Measurements from ENCODE around the gene POFUT1.

Gene POFUT1

GRCh38 chr20:32205110-32205842 is 2.4 kb upstream of the POFUT1 start:
- H3K4me3 ChIP-seq, result peak overlapping the region in 2 of 7 experiments; percentile 95 to 97
- peak overlapping the region in 20 of 21 experiments; percentile 7 to 99 (median 96) for H3K27ac ChIP-seq

- peak overlapping the region in 20 of 21 experiments; percentile 6 to 99 (median 96) for H3K27ac ChIP-seq
- peak overlapping the region; percentile 73 to 100 (median 95) for H3K4me3 ChIP-seq
Measured at GRCh38 chr20:32205843-32206759, 1.6 kb upstream of the POFUT1 start.

- Histone ChIP-seq H3K4me3 (peak overlapping the region; percentile 73 to 100 (median 95)), H3K27ac (peak overlapping the region; percentile 83 to 99 (median 96))
Measured at GRCh38 chr20:32206760-32207625, 687 bp upstream of the POFUT1 start.

GRCh38 chr20:32208499-32209154 is 947 bp downstream of the POFUT1 start:
- Histone ChIP-seq H3K27ac (peak overlapping the region in 16 of 21 experiments; percentile 86 to 99 (median 96)), H3K4me3 (peak overlapping the region; percentile 73 to 100 (median 95))

- H3K27ac ChIP-seq, result peak overlapping the region in 2 of 21 experiments; percentile 10 to 97
- no peak overlapping the region for H3K4me3 ChIP-seq
Measured at GRCh38 chr20:32209850-32210605, 2.3 kb downstream of the POFUT1 start.

GRCh38 chr20:32213870-32214269 is 6.2 kb downstream of the POFUT1 start:
- Histone ChIP-seq H3K4me3 (no peak overlapping the region), H3K27ac (no peak overlapping the region)

GRCh38 chr20:32215147-32215546 is 7.5 kb downstream of the POFUT1 start:
- Histone ChIP-seq H3K4me3 (no peak overlapping the region), H3K27ac (no peak overlapping the region)

- Histone ChIP-seq H3K27ac (no peak overlapping the region), H3K4me3 (no peak overlapping the region)
Measured at GRCh38 chr20:32215729-32216128, 8.0 kb downstream of the POFUT1 start.

- H3K4me3 ChIP-seq, result no peak overlapping the region
Measured at GRCh38 chr20:32216179-32217142, 8.8 kb downstream of the POFUT1 start.

GRCh38 chr20:32218156-32218900 is 10.6 kb downstream of the POFUT1 start:
- no peak overlapping the region for H3K27ac ChIP-seq
- H3K4me3 ChIP-seq, result no peak overlapping the region

More at GRCh38 chr20:32216179-32217142, 8.8 kb downstream of the POFUT1 start:
- no peak overlapping the region for H3K27ac ChIP-seq

GRCh38 chr20:32224463-32224862 is 16.8 kb downstream of the POFUT1 start:
- H3K27ac ChIP-seq, result no peak overlapping the region
- H3K4me3 ChIP-seq, result no peak overlapping the region

- H3K27ac ChIP-seq, result no peak overlapping the region
- H3K4me3 ChIP-seq, result no peak overlapping the region
Measured at GRCh38 chr20:32226391-32226790, 18.7 kb downstream of the POFUT1 start.

- H3K4me3 ChIP-seq, result no peak overlapping the region
- peak overlapping the region in 1 of 21 experiments; percentile 26 for H3K27ac ChIP-seq
Measured at GRCh38 chr20:32227306-32227705, 19.6 kb downstream of the POFUT1 start.

- peak overlapping the region in 1 of 21 experiments; percentile 26 for H3K27ac ChIP-seq
- H3K4me3 ChIP-seq, result no peak overlapping the region
Measured at GRCh38 chr20:32227744-32228688, 20.3 kb downstream of the POFUT1 start.

- H3K27ac ChIP-seq, result no peak overlapping the region
Measured at GRCh38 chr20:32229251-32229747, 21.6 kb downstream of the POFUT1 start.

More at GRCh38 chr20:32229251-32229747, 21.6 kb downstream of the POFUT1 start:
- H3K4me3 ChIP-seq, result no peak overlapping the region

Data from skin epidermis (tissue), 12 donors.